GM23338 (cell line): ENCODE measurements around the gene CD79A. TPM values are rescaled to one million over a fixed set of nuclear protein-coding genes. Genes with fewer than 3 reads are reported as not detected.

Source experiments
- ATAC-seq: fragments of 200-7000 bp; cut with Tn5 transposase; 3 replicates; pipeline ENCODE4 v1.9.1; 2020
- DNase-seq: peaks from one replicate; pipeline ENCODE4 v3.0.0-alpha.2; 2015; ENCODE audit warnings: low spot score
- H2AFZ ChIP-seq: fragments of 200-600 bp; sonication (generic); 2 replicates; pipeline ENCODE4 v1.8.0; 2016; ENCODE audit warnings: antibody characterized with exemption, mild to moderate bottlenecking, moderate library complexity
- H3F3A ChIP-seq: fragments of 200-600 bp; sonication (generic); replicated peaks from 2 replicates; pipeline ENCODE4 v1.8.0; 2017; ENCODE audit warnings: antibody characterized with exemption, mixed run types, low read depth
- H3K27ac ChIP-seq: fragments of 200-600 bp; sonication (generic); 2 replicates; pipeline ENCODE4 v1.6.1; 2016; ENCODE audit warnings: low read depth
- H3K27me3 ChIP-seq: fragments of 200-600 bp; sonication (generic); 2 replicates; pipeline ENCODE4 v1.8.0; 2016; ENCODE audit warnings: mild to moderate bottlenecking, mixed run types, moderate library complexity; ENCODE audit not compliant: insufficient read depth
- H3K36me3 ChIP-seq: fragments of 200-600 bp; sonication (generic); 2 replicates; pipeline ENCODE4 v1.8.0; 2016; ENCODE audit warnings: mild to moderate bottlenecking; ENCODE audit not compliant: insufficient read depth
- H3K4me1 ChIP-seq: fragments of 200-600 bp; sonication (generic); 2 replicates; pipeline ENCODE4 v1.8.0; 2016; ENCODE audit warnings: mild to moderate bottlenecking, moderate library complexity; ENCODE audit not compliant: insufficient read depth
- H3K4me2 ChIP-seq: fragments of 200-600 bp; sonication (generic); 2 replicates; pipeline ENCODE4 v1.7.1; 2017; ENCODE audit warnings: mixed run types
- H3K4me3 ChIP-seq: fragments of 200-600 bp; sonication (generic); 2 replicates; pipeline ENCODE4 v1.6.1; 2016; ENCODE audit warnings: mixed run types
- H3K79me2 ChIP-seq: fragments of 200-600 bp; sonication (generic); replicated peaks from 2 replicates; pipeline ENCODE4 v1.8.0; 2017; ENCODE audit warnings: mild to moderate bottlenecking; ENCODE audit not compliant: insufficient read depth
- H3K9me2 ChIP-seq: fragments of 200-600 bp; sonication (generic); 2 replicates; pipeline ENCODE4 v1.8.0; 2017; ENCODE audit not compliant: insufficient read depth
- H4K20me1 ChIP-seq: fragments of 200-600 bp; sonication (generic); replicated peaks from 2 replicates; pipeline ENCODE4 v1.8.0; 2017; ENCODE audit warnings: mild to moderate bottlenecking; ENCODE audit not compliant: insufficient read depth
- H3K27ac Mint-ChIP-seq: 2 replicates; pipeline ENCODE4 v1.8.0; 2020; ENCODE audit warnings: inconsistent platforms, mild to moderate bottlenecking, moderate library complexity, mixed read lengths
- H3K27me3 Mint-ChIP-seq: 3 replicates; pipeline ENCODE4 v1.8.0; 2022; ENCODE audit warnings: low read depth, mild to moderate bottlenecking, moderate library complexity, mixed read lengths, inconsistent platforms; ENCODE audit not compliant: insufficient read depth, poor library complexity
- H3K36me3 Mint-ChIP-seq: 3 replicates; pipeline ENCODE4 v1.8.0; 2021; ENCODE audit warnings: low read depth, mild to moderate bottlenecking, inconsistent platforms, moderate library complexity, mixed read lengths
- H3K4me1 Mint-ChIP-seq: 3 replicates; pipeline ENCODE4 v1.8.0; 2020; ENCODE audit warnings: mild to moderate bottlenecking, inconsistent platforms, mixed read lengths
- H3K4me3 Mint-ChIP-seq: 3 replicates; pipeline ENCODE4 v1.8.0; 2021; ENCODE audit warnings: moderate library complexity, mild to moderate bottlenecking, inconsistent platforms, mixed read lengths
- H3K9me3 Mint-ChIP-seq: 3 replicates; pipeline ENCODE4 v1.8.0; 2020; ENCODE audit warnings: moderate library complexity, mild to moderate bottlenecking, inconsistent platforms, mixed read lengths
- CREB1 ChIP-seq: fragments of 250-450 bp; sonication (Bioruptor Pico); IDR thresholded peaks from 2 replicates; pipeline ENCODE4 v1.5.0; 2020; ENCODE audit warnings: low read depth, mild to moderate bottlenecking, moderate library complexity
- CTCF ChIP-seq, 2 experiments: fragments of 200-600 bp in 1 of 2; sonication (generic) in 1 of 2; conservative IDR thresholded peaks; 2 replicates each; pipeline versions ENCODE4 v1.5.1 to v1.6.1; 2016 to 2017; ENCODE audit warnings: antibody characterized with exemption in 2 of 2, low read depth in 2 of 2, mild to moderate bottlenecking in 2 of 2, moderate library complexity in 1 of 2
- ETS1 ChIP-seq: IDR thresholded peaks from 2 replicates; pipeline ENCODE4 v1.6.1; 2016; ENCODE audit warnings: antibody characterized with exemption
- EZH2 ChIP-seq: fragments of 200-600 bp; sonication (generic); IDR thresholded peaks from one replicate; pipeline ENCODE4 v1.8.0; 2017; ENCODE audit warnings: antibody characterized with exemption, mild to moderate bottlenecking, low read depth; ENCODE audit not compliant: unreplicated experiment
- EZH2phosphoT487 ChIP-seq: fragments of 200-600 bp; sonication (generic); IDR thresholded peaks from one replicate; pipeline ENCODE4 v1.8.1; 2018; ENCODE audit warnings: antibody characterized with exemption; ENCODE audit not compliant: unreplicated experiment
- JUNB ChIP-seq: IDR thresholded peaks from one replicate; pipeline ENCODE4 v1.6.1; 2016; ENCODE audit warnings: antibody characterized with exemption; ENCODE audit not compliant: unreplicated experiment
- NANOG ChIP-seq: IDR thresholded peaks from 2 replicates; pipeline ENCODE4 v1.6.1; 2016; ENCODE audit warnings: antibody characterized with exemption, borderline replicate concordance
- POLR2AphosphoS5 ChIP-seq: IDR thresholded peaks from 2 replicates; pipeline ENCODE4 v1.6.1; 2016; ENCODE audit warnings: antibody characterized with exemption, low read depth
- REST ChIP-seq: IDR thresholded peaks from one replicate; pipeline ENCODE4 v1.6.1; 2018; ENCODE audit warnings: antibody characterized with exemption; ENCODE audit not compliant: unreplicated experiment
- STAT1 ChIP-seq: IDR thresholded peaks from one replicate; pipeline ENCODE4 v1.6.1; 2016; ENCODE audit warnings: antibody characterized with exemption; ENCODE audit not compliant: unreplicated experiment
- ZNF114 ChIP-seq: fragments of 250-450 bp; sonication (Bioruptor Pico); IDR thresholded peaks from 2 replicates; pipeline ENCODE4 v1.5.0; 2020; ENCODE audit warnings: mild to moderate bottlenecking, moderate library complexity
- ZNF331 ChIP-seq: fragments of 250-450 bp; sonication (Bioruptor Pico); IDR thresholded peaks from 2 replicates; pipeline ENCODE4 v1.5.0; 2020; ENCODE audit warnings: low read depth, mild to moderate bottlenecking, moderate library complexity
- ZNF462 ChIP-seq: fragments of 250-450 bp; sonication (Bioruptor Pico); IDR thresholded peaks from 2 replicates; pipeline ENCODE4 v1.5.0; 2020; ENCODE audit warnings: mild to moderate bottlenecking, moderate library complexity
- polyA plus RNA-seq: library from polyadenylated mRNA; unstranded; fragments of >200 nt; fragmentation: Nextera tagmentation; extraction: Ambion mirVana; gene quantifications from 2 replicates; pipeline ENCODE4 v1.2.1, GENCODE V29; 2016
- total RNA-seq: library from RNA; depleted of rRNA; stranded (reverse); fragments of >200 nt; shearing (Covaris generic); gene quantifications from 2 replicates; pipeline ENCODE4 v1.2.3, GENCODE V29; 2014

Gene CD79A
- total and polyA plus RNA-seq, 2 experiments from 2014 or later: 0.27 TPM; not detected in 1

- peaks cover 98% of the 10 kb centered on the region for H3K27me3 ChIP-seq
- no peak overlapping the region for H2AFZ ChIP-seq
- peaks cover 3% of the 10 kb centered on the region; the same call in 1 of the 3 replicates for H3K9me3 Mint-ChIP-seq
- peaks cover 8% of the 10 kb centered on the region; the same call in 1 of the 2 replicates for H3K4me1 ChIP-seq
- no peaks in the 10 kb centered on the region for H3K79me2 ChIP-seq
- no peak overlapping the region for H3K4me2 ChIP-seq
- 0 out of 2 replicates have a peak, but pooled peaks cover 3% of the 10 kb centered on the region for H4K20me1 ChIP-seq
- H3K9me2 ChIP-seq: no peaks in the 10 kb centered on the region
- peaks cover 10% of the 10 kb centered on the region for H3K27me3 Mint-ChIP-seq
- TF ChIP-seq NANOG (no peak), JUNB (no peak), POLR2AphosphoS5 (no peak), ETS1 (no peak), CTCF (conservative IDR thresholded peaks at IDR 0.05; ENCODE audit: low read depth in 2 of 2) (no peak), STAT1 (no peak), EZH2 (no peak), EZH2phosphoT487 (no peak), ZNF114 (no peak), CREB1 (CRISPR knock-in tag) (no peak), REST (no peak), ZNF331 (no peak), ZNF462 (no peak)
- H3F3A ChIP-seq: peaks cover 12% of the 10 kb centered on the region
- H3K4me3 ChIP-seq: no peak overlapping the region
- H3K36me3 Mint-ChIP-seq: no peaks in the 10 kb centered on the region; the same call in 2 of the 3 replicates
- no peak overlapping the region for H3K4me3 Mint-ChIP-seq
- no peak overlapping the region for H3K27ac Mint-ChIP-seq
- H3K27ac ChIP-seq: no peak overlapping the region
- no peak for DNase-seq
- peaks cover 13% of the 10 kb centered on the region for H3K4me1 Mint-ChIP-seq
- H3K36me3 ChIP-seq: no peaks in the 10 kb centered on the region
- no peak for ATAC-seq
Measured at GRCh38 chr19:41919948-41920712, 43.1 kb downstream of the CD79A start.
